Tibial nerve (tissue), 4 donors: ENCODE results near the gene CCL23. TPM values are rescaled to one million over a fixed set of nuclear protein-coding genes. Genes with fewer than 3 reads are reported as not detected.

Experiments
- DNase-seq, 2 donors: peaks; one replicate each; pipeline ENCODE4 v3.0.0-alpha.2; 2019; ENCODE audit warnings: low spot score in 2 of 2
- H3K27ac ChIP-seq, 4 donors: fragments of 200-600 bp; sonication (generic) in 3 of 4; one replicate each; pipeline ENCODE4 v1.5.1; 2017 to 2019; ENCODE audit warnings: mild to moderate bottlenecking in 1 of 4
- H3K27me3 ChIP-seq, 2 donors: fragments of 200-600 bp; sonication (generic) in 1 of 2; one replicate each; pipeline versions ENCODE4 v1.5.1 to v1.6.0; 2017 to 2019
- H3K36me3 ChIP-seq, 3 donors: fragments of 200-600 bp; sonication (generic); one replicate each; pipeline ENCODE4 v1.5.1; 2018 to 2019
- H3K4me1 ChIP-seq, 4 donors: fragments of 200-600 bp; sonication (generic) in 3 of 4; one replicate each; pipeline ENCODE4 v1.5.1; 2017 to 2019
- H3K4me3 ChIP-seq, 4 donors: fragments of 200-600 bp; sonication (generic) in 3 of 4; one replicate each; pipeline ENCODE4 v1.5.1; 2017 to 2019; ENCODE audit warnings: mild to moderate bottlenecking in 1 of 4, moderate library complexity in 1 of 4
- H3K9me3 ChIP-seq, 4 donors: fragments of 200-600 bp; sonication (generic) in 3 of 4; one replicate each; pipeline ENCODE4 v1.5.1; 2017 to 2019
- EP300 ChIP-seq, 2 donors: sonication (generic); formaldehyde crosslinking; IDR thresholded peaks; one replicate each; pipeline ENCODE4 v1.6.1; 2017; ENCODE audit warnings: antibody characterized with exemption in 2 of 2, mild to moderate bottlenecking in 1 of 2
- POLR2A ChIP-seq, 2 donors: fragments of 450-650 bp; IDR thresholded peaks; one replicate each; pipeline ENCODE4 v1.6.1; 2017; ENCODE audit warnings: antibody characterized with exemption in 2 of 2, mild to moderate bottlenecking in 2 of 2, moderate library complexity in 2 of 2
- WGBS, 2 donors: methylation state at CpG; one replicate each; pipeline ENCODE4 v1.1.5; 2018; 5-methylcytosine and 5-hydroxymethylcytosine counted together
- total RNA-seq, 4 donors: library from RNA; depleted of rRNA; stranded (reverse); fragments of >200 nt; gene quantifications; one replicate each; pipeline ENCODE4 v1.1.0, GENCODE V29; 2016
- TF ChIP-seq, protein P1 (sequence below), 5 experiments: fragments of 200-600 bp in 3 of 5; fragments of 450-650 bp in 2 of 5; sonication (generic) in 3 of 5; IDR thresholded peaks; one replicate each; pipeline ENCODE4 v1.5.1; 2016 to 2019; ENCODE audit warnings: antibody characterized with exemption in 5 of 5, mild to moderate bottlenecking in 3 of 5, moderate library complexity in 2 of 5

Gene CCL23
- total RNA-seq, 4 donors from 2014 or later = 3.1 to 36.9 (median 15.9) TPM

GRCh38 chr17:36057911-36058310 is 40.1 kb upstream of the CCL23 start:
- Histone ChIP-seq H3K27ac (no peak overlapping the region), H3K27me3 (no peaks in the 10 kb centered on the region), H3K4me3 (no peak overlapping the region), H3K36me3 (no peaks in the 10 kb centered on the region), H3K4me1 (no peaks in the 10 kb centered on the region), H3K9me3 (no peaks in the 10 kb centered on the region)
- DNase-seq = no peak
- no peak for TF ChIP-seq POLR2A (IDR thresholded peaks at IDR 0.05)
- TF ChIP-seq EP300 (IDR thresholded peaks at IDR 0.05) = no peak
- TF ChIP-seq, protein P1, sequence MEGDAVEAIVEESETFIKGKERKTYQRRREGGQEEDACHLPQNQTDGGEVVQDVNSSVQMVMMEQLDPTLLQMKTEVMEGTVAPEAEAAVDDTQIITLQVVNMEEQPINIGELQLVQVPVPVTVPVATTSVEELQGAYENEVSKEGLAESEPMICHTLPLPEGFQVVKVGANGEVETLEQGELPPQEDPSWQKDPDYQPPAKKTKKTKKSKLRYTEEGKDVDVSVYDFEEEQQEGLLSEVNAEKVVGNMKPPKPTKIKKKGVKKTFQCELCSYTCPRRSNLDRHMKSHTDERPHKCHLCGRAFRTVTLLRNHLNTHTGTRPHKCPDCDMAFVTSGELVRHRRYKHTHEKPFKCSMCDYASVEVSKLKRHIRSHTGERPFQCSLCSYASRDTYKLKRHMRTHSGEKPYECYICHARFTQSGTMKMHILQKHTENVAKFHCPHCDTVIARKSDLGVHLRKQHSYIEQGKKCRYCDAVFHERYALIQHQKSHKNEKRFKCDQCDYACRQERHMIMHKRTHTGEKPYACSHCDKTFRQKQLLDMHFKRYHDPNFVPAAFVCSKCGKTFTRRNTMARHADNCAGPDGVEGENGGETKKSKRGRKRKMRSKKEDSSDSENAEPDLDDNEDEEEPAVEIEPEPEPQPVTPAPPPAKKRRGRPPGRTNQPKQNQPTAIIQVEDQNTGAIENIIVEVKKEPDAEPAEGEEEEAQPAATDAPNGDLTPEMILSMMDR (IDR thresholded peaks at IDR 0.05) = no peak

GRCh38 chr17:36055921-36056520 is 38.2 kb upstream of the CCL23 start:
- no peaks in the 10 kb centered on the region for H3K36me3 ChIP-seq
- H3K9me3 ChIP-seq = peaks cover 0 to 12% (median 0%) of the 10 kb centered on the region in 4 donors
- no peak for DNase-seq
- H3K4me1 ChIP-seq = no peaks in the 10 kb centered on the region
- TF ChIP-seq, protein P1 (IDR thresholded peaks at IDR 0.05) = no peak
- TF ChIP-seq POLR2A (IDR thresholded peaks at IDR 0.05) (no peak), EP300 (IDR thresholded peaks at IDR 0.05) (no peak)
- 74 to 79% methylated on average over 4 of the region's 4 CpGs for WGBS, 2 donors
- H3K27ac ChIP-seq = no peak overlapping the region
- H3K4me3 ChIP-seq = no peak overlapping the region
- H3K27me3 ChIP-seq = no peaks in the 10 kb centered on the region

- 86 to 91% methylated on average over 2 of the region's 2 CpGs for WGBS, 2 donors
- Histone ChIP-seq H3K4me3 (no peak overlapping the region), H3K27me3 (no peaks in the 10 kb centered on the region), H3K9me3 (peaks cover 0 to 15% (median 0%) of the 10 kb centered on the region in 4 donors), H3K4me1 (no peaks in the 10 kb centered on the region), H3K27ac (no peak overlapping the region), H3K36me3 (no peaks in the 10 kb centered on the region)
- TF ChIP-seq EP300 (IDR thresholded peaks at IDR 0.05) (no peak), POLR2A (IDR thresholded peaks at IDR 0.05) (no peak)
- TF ChIP-seq, protein P1 (IDR thresholded peaks at IDR 0.05) = no peak
- no peak for DNase-seq
Measured at GRCh38 chr17:36055171-36055570, 37.4 kb upstream of the CCL23 start.

- no peak overlapping the region for H3K4me3 ChIP-seq
- TF ChIP-seq POLR2A (IDR thresholded peaks at IDR 0.05) (no peak), EP300 (IDR thresholded peaks at IDR 0.05) (no peak)
- TF ChIP-seq, protein P1 (IDR thresholded peaks at IDR 0.05) = no peak
- H3K9me3 ChIP-seq = peaks cover 0 to 41% (median 5%) of the 10 kb centered on the region in 4 donors
- no peaks in the 10 kb centered on the region for H3K4me1 ChIP-seq
- DNase-seq = no peak
- WGBS, 2 donors = 95 to 99% methylated on average over 2 of the region's 2 CpGs
- no peak overlapping the region for H3K27ac ChIP-seq
- no peaks in the 10 kb centered on the region for H3K27me3 ChIP-seq
- no peaks in the 10 kb centered on the region for H3K36me3 ChIP-seq
Measured at GRCh38 chr17:36049643-36050042, 31.9 kb upstream of the CCL23 start.

- Histone ChIP-seq H3K27me3 (no peaks in the 10 kb centered on the region), H3K9me3 (peaks cover 0 to 41% (median 5%) of the 10 kb centered on the region in 4 donors), H3K4me3 (no peak overlapping the region), H3K36me3 (no peaks in the 10 kb centered on the region), H3K27ac (no peak overlapping the region), H3K4me1 (no peaks in the 10 kb centered on the region)
- no peak for DNase-seq
- 74 to 85% methylated on average over 2 of the region's 2 CpGs for WGBS, 2 donors
- TF ChIP-seq, protein P1 (IDR thresholded peaks at IDR 0.05) = no peak
- TF ChIP-seq POLR2A (IDR thresholded peaks at IDR 0.05) = no peak
- TF ChIP-seq EP300 (IDR thresholded peaks at IDR 0.05) = no peak
Measured at GRCh38 chr17:36048066-36048465, 30.3 kb upstream of the CCL23 start.
